Keratinocyte (primary cell): ENCODE results near the gene PPP1R14D.

Source experiments
- EZH2 ChIP-seq: IDR thresholded peaks from one replicate; pipeline ENCODE4 v1.6.1; 2012; ENCODE audit warnings: inconsistent platforms, mild to moderate bottlenecking, low read length, moderate library complexity
- TF ChIP-seq, protein P1 (sequence below), 3 experiments: IDR thresholded peaks in 1 of 3; conservative IDR thresholded peaks in 1 of 3; optimal IDR thresholded peaks in 1 of 3; 2 replicates in 2 of 3; 3 replicates in 1 of 3; pipeline versions ENCODE3 to v1.5.1; 2011; ENCODE audit warnings: low read length in 3 of 3, mild to moderate bottlenecking in 3 of 3, moderate library complexity in 2 of 3, control low read depth in 1 of 3, inconsistent platforms in 1 of 3; ENCODE audit not compliant: insufficient read depth in 2 of 3; ENCODE audit errors: extremely low read depth in 1 of 3

- TF ChIP-seq, protein P1, sequence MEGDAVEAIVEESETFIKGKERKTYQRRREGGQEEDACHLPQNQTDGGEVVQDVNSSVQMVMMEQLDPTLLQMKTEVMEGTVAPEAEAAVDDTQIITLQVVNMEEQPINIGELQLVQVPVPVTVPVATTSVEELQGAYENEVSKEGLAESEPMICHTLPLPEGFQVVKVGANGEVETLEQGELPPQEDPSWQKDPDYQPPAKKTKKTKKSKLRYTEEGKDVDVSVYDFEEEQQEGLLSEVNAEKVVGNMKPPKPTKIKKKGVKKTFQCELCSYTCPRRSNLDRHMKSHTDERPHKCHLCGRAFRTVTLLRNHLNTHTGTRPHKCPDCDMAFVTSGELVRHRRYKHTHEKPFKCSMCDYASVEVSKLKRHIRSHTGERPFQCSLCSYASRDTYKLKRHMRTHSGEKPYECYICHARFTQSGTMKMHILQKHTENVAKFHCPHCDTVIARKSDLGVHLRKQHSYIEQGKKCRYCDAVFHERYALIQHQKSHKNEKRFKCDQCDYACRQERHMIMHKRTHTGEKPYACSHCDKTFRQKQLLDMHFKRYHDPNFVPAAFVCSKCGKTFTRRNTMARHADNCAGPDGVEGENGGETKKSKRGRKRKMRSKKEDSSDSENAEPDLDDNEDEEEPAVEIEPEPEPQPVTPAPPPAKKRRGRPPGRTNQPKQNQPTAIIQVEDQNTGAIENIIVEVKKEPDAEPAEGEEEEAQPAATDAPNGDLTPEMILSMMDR (optimal IDR thresholded peaks at IDR 0.05 in 1 of 3, IDR thresholded peaks at IDR 0.05 in 1 of 3, conservative IDR thresholded peaks at IDR 0.05 in 1 of 3; ENCODE audit: extremely low read depth in 1 of 3, insufficient read depth in 2 of 3, low read length in 3 of 3), result no peak
- TF ChIP-seq EZH2, result no peak
Measured at GRCh38 chr15:40803688-40804087, 24.8 kb downstream of the PPP1R14D start.
